Measurements from ENCODE around the gene RRM2.
A peak's percentile ranks its signal among the peaks of the same experiment; 100 is the strongest.

RRM2 gene

GRCh38 chr2:10160203-10160955 lies 37.8 kb downstream of the RRM2 start:
- DNase-seq = no peak

- no peak for DNase-seq
Observed at GRCh38 chr2:10161206-10161931, 38.8 kb downstream of the RRM2 start.

GRCh38 chr2:10161961-10162441 lies 39.5 kb downstream of the RRM2 start:
- peak; percentile 60 for DNase-seq

- DNase-seq = no peak
Observed at GRCh38 chr2:10162586-10163497, 40.3 kb downstream of the RRM2 start.

- no peak for DNase-seq
Observed at GRCh38 chr2:10163498-10164486, 41.3 kb downstream of the RRM2 start.

- no peak for DNase-seq
Observed at GRCh38 chr2:10164601-10165000, 42.1 kb downstream of the RRM2 start.

- no peak for DNase-seq
Observed at GRCh38 chr2:10165282-10165681, 42.7 kb downstream of the RRM2 start.

GRCh38 chr2:10165861-10166675 lies 43.5 kb downstream of the RRM2 start:
- no peak for DNase-seq

GRCh38 chr2:10166676-10167292 lies 44.2 kb downstream of the RRM2 start:
- no peak for DNase-seq

- DNase-seq = no peak
Observed at GRCh38 chr2:10167316-10167715, 44.8 kb downstream of the RRM2 start.

GRCh38 chr2:10168221-10168620 lies 45.7 kb downstream of the RRM2 start:
- DNase-seq = no peak

- no peak for DNase-seq
Observed at GRCh38 chr2:10169053-10169578, 46.6 kb downstream of the RRM2 start.

GRCh38 chr2:10169581-10169980 lies 47.0 kb downstream of the RRM2 start:
- DNase-seq = no peak

GRCh38 chr2:10170256-10170655 lies 47.7 kb downstream of the RRM2 start:
- no peak for DNase-seq

- DNase-seq = no peak
Observed at GRCh38 chr2:10171006-10171800, 48.7 kb downstream of the RRM2 start.

GRCh38 chr2:10172033-10172871 lies 49.7 kb downstream of the RRM2 start:
- DNase-seq = no peak

- DNase-seq = no peak
Observed at GRCh38 chr2:10173258-10174005, 50.9 kb downstream of the RRM2 start.

GRCh38 chr2:10174173-10174572 lies 51.6 kb downstream of the RRM2 start:
- no peak for DNase-seq
